K562 (cell line): ENCODE results near the gene GNA14. TPM values are rescaled to one million over a fixed set of nuclear protein-coding genes. Genes with fewer than 3 reads are reported as not detected.

Experiments
- ATAC-seq: fragments of 200-7000 bp; cut with Tn5 transposase; 3 replicates; pipeline ENCODE4 v1.9.1; 2020; ENCODE audit warnings: moderate library complexity
- BruUV-seq: library from RNA; stranded (reverse); fragments of 400-500 nt; replicated peaks from 2 replicates; lab custom pipeline; 2021; lab: Mats Ljungman, UMichigan
- CTCF ChIA-PET: fragments of 300-600 bp; formaldehyde crosslinking; extraction: SDS; loops from one replicate; lab custom pipeline; 2021; ENCODE audit warnings: low intra/inter-chr PET ratio; lab: Yijun Ruan, JAX
- POLR2A ChIA-PET: fragments of 300-600, 350-650 bp; sonication (Branson Sonifier 250); formaldehyde crosslinking; extraction: SDS; loops from one replicate; lab custom pipeline; 2021; ENCODE audit warnings: antibody characterized with exemption, inconsistent platforms; lab: Yijun Ruan, JAX
- DNase-seq, 4 experiments: peaks; one replicate each; pipeline versions ENCODE4 v3.0.0 to v3.0.0-alpha.2; 2011 to 2018; ENCODE audit warnings: low spot score in 3 of 4, mixed read lengths in 3 of 4; ENCODE audit errors: extremely low read depth in 1 of 4
- FAIRE-seq: peaks from 2 replicates; lab custom pipeline; 2011; peaks lifted over from hg19 to GRCh38; lab: Jason Lieb, UNC
- H2AFZ ChIP-seq: 2 replicates; pipeline ENCODE4 v1.6.0; 2011; ENCODE audit warnings: low read depth, low read length, control low read depth, inconsistent platforms
- H3K27ac ChIP-seq: fragments of 200-600 bp; 3 replicates; pipeline ENCODE4 v1.8.0; 2011; ENCODE audit warnings: low read depth, mild to moderate bottlenecking, control low read depth, inconsistent platforms, low read length, moderate library complexity, mixed read lengths; ENCODE audit errors: extremely low read depth
- H3K27me3 ChIP-seq, 2 experiments: fragments of 300-600 bp in 1 of 2; 2 replicates in 1 of 2; 3 replicates in 1 of 2; pipeline versions ENCODE4 v1.6.0 to v1.8.0; 2011; ENCODE audit warnings: inconsistent platforms in 2 of 2, low read length in 2 of 2, mild to moderate bottlenecking in 1 of 2, mixed read lengths in 1 of 2, moderate library complexity in 1 of 2; ENCODE audit not compliant: control insufficient read depth in 2 of 2, insufficient read depth in 2 of 2
- H3K36me3 ChIP-seq: fragments of 300-600 bp; 3 replicates; pipeline ENCODE4 v1.8.0; 2011; ENCODE audit warnings: mild to moderate bottlenecking, low read length, inconsistent platforms; ENCODE audit not compliant: control insufficient read depth, insufficient read depth
- H3K4me1 ChIP-seq, 2 experiments: fragments of 200-600 bp in 1 of 2; replicated peaks in 1 of 2; 2 replicates in 1 of 2; 3 replicates in 1 of 2; pipeline versions ENCODE4 v1.5.1 to v1.8.0; 2011; ENCODE audit warnings: inconsistent platforms in 2 of 2, low read length in 2 of 2, mild to moderate bottlenecking in 1 of 2, mixed read lengths in 1 of 2, moderate library complexity in 1 of 2; ENCODE audit not compliant: control insufficient read depth in 2 of 2, insufficient read depth in 2 of 2
- H3K4me2 ChIP-seq: 2 replicates; pipeline ENCODE4 v1.6.1; 2011; ENCODE audit warnings: low read length, control low read depth, inconsistent platforms, mixed read lengths; ENCODE audit not compliant: insufficient read depth
- H3K4me3 ChIP-seq: fragments of 200-600 bp; sonication (generic), shearing (Covaris generic); 2 replicates; pipeline ENCODE4 v1.5.1; 2016; ENCODE audit warnings: control low read depth, inconsistent platforms
- H3K79me2 ChIP-seq: fragments of 200-600 bp; 3 replicates; pipeline ENCODE4 v1.8.0; 2011; ENCODE audit warnings: low read length, inconsistent platforms; ENCODE audit not compliant: control insufficient read depth, insufficient read depth
- H3K9ac ChIP-seq, 2 experiments: 2 replicates each; pipeline versions ENCODE4 v1.6.0 to v1.6.1; 2011; ENCODE audit warnings: low read depth in 2 of 2, low read length in 2 of 2, control low read depth in 1 of 2, inconsistent platforms in 1 of 2, mild to moderate bottlenecking in 1 of 2, mixed read lengths in 1 of 2; ENCODE audit not compliant: insufficient read depth in 1 of 2
- H3K9me1 ChIP-seq: one replicate; pipeline ENCODE4 v1.6.0; 2011; ENCODE audit warnings: inconsistent platforms, mild to moderate bottlenecking, low read length, moderate library complexity; ENCODE audit not compliant: control insufficient read depth, insufficient read depth
- H3K9me3 ChIP-seq: replicated peaks from 2 replicates; pipeline ENCODE4 v1.5.1; 2011; ENCODE audit warnings: low read depth, low read length, inconsistent platforms; ENCODE audit not compliant: control insufficient read depth, insufficient read depth
- H4K20me1 ChIP-seq: replicated peaks from 2 replicates; pipeline ENCODE4 v1.6.1; 2011; ENCODE audit warnings: low read length, inconsistent platforms, mixed read lengths; ENCODE audit not compliant: control insufficient read depth, insufficient read depth
- CSDE1 ChIP-seq, 2 experiments: fragments of 450-650 bp; IDR thresholded peaks; 2 replicates each; pipeline ENCODE4 v1.6.1; 2016; ENCODE audit warnings: mild to moderate bottlenecking in 1 of 2
- HLTF ChIP-seq: fragments of 450-650 bp; IDR thresholded peaks from 2 replicates; pipeline ENCODE4 v1.6.1; 2016
- KHSRP ChIP-seq: fragments of 450-650 bp; IDR thresholded peaks from 2 replicates; pipeline ENCODE4 v1.6.1; 2017
- KLF1 ChIP-seq: fragments of 450-650 bp; IDR thresholded peaks from 2 replicates; pipeline ENCODE4 v1.6.1; 2016; ENCODE audit warnings: missing genetic modification characterization, missing compliant biosample characterization
- MEF2A ChIP-seq: IDR thresholded peaks from 2 replicates; pipeline ENCODE4 v1.6.1; 2011; ENCODE audit warnings: low read depth, mild to moderate bottlenecking, low read length, moderate library complexity; ENCODE audit not compliant: control insufficient read depth
- NCOA4 ChIP-seq: fragments of 450-650 bp; IDR thresholded peaks from 2 replicates; pipeline ENCODE4 v1.6.1; 2018; ENCODE audit warnings: mild to moderate bottlenecking; ENCODE audit not compliant: partially characterized antibody
- PPARD ChIP-seq: fragments of 250-450 bp; sonication (Bioruptor Pico); IDR thresholded peaks from 2 replicates; pipeline ENCODE4 v1.8.0; 2022; ENCODE audit warnings: inconsistent platforms, mild to moderate bottlenecking, moderate library complexity
- RAD21 ChIP-seq, 2 experiments: fragments of 250-450 bp in 1 of 2; fragments of 450-650 bp in 1 of 2; sonication (Bioruptor Pico) in 1 of 2; formaldehyde crosslinking in 1 of 2; IDR thresholded peaks in 1 of 2; conservative IDR thresholded peaks in 1 of 2; 2 replicates each; pipeline versions ENCODE4 v1.4.0 to v1.8.0; 2020 to 2022; ENCODE audit warnings: mild to moderate bottlenecking in 2 of 2, moderate library complexity in 1 of 2
- SIRT6 ChIP-seq: IDR thresholded peaks from one replicate; pipeline ENCODE4 v1.6.1; 2012; ENCODE audit warnings: low read depth, mild to moderate bottlenecking, control low read depth, inconsistent platforms, low read length, moderate library complexity
- SMAD1 ChIP-seq: fragments of 150-350 bp; IDR thresholded peaks from 2 replicates; pipeline ENCODE4 v1.6.1; 2014; ENCODE audit warnings: low read length, low read depth; ENCODE audit not compliant: partially characterized antibody
- SMARCC2 ChIP-seq: fragments of 450-650 bp; IDR thresholded peaks from 2 replicates; pipeline ENCODE4 v1.6.1; 2017; ENCODE audit warnings: antibody characterized with exemption, moderate library complexity, mild to moderate bottlenecking, low read depth
- ZFP36 ChIP-seq: fragments of 150-350 bp; IDR thresholded peaks from 2 replicates; pipeline ENCODE4 v1.6.1; 2018; ENCODE audit warnings: low read length, low read depth; ENCODE audit not compliant: partially characterized antibody
- ZNF124 ChIP-seq: sonication (generic); formaldehyde crosslinking; IDR thresholded peaks from 2 replicates; pipeline ENCODE4 v1.8.1; 2022; ENCODE audit warnings: missing genetic modification reagents
- ZNF395 ChIP-seq: fragments of 200-800 bp; sonication (Bioruptor generic); IDR thresholded peaks from 2 replicates; pipeline ENCODE4 v1.6.1; 2017; ENCODE audit warnings: missing genetic modification characterization, missing compliant biosample characterization
- ZNF717 ChIP-seq: fragments of 250-450 bp; sonication (Bioruptor Pico); IDR thresholded peaks from 2 replicates; pipeline ENCODE4 v1.5.0; 2021
- ZZZ3 ChIP-seq: fragments of 450-650 bp; IDR thresholded peaks from 2 replicates; pipeline ENCODE4 v1.6.1; 2016; ENCODE audit warnings: antibody characterized with exemption, mild to moderate bottlenecking, moderate library complexity
- WGBS: fragments of 100-300 bp; shearing (Covaris generic); methylation state at CpG from one replicate; pipeline ENCODE4 v1.1.6; 2016; ENCODE audit warnings: low coverage, mixed read lengths; ENCODE audit not compliant: insufficient coverage; ENCODE audit errors: missing lambda C conversion rate; 5-methylcytosine and 5-hydroxymethylcytosine counted together
- in situ Hi-C: fragments of 300-500 bp; cut with MboI; formaldehyde crosslinking; loops from 4 replicates; pipeline ENCODE4 v1.15.0; 2018; ENCODE audit warnings: inconsistent platforms, mixed read lengths
- intact Hi-C: fragments of 100-400 bp; cut with micrococcal nuclease; formaldehyde crosslinking; loops from 2 replicates; pipeline ENCODE4 v1.14.2; 2022
- polyA plus RNA-seq, 8 experiments: library from polyadenylated mRNA; depleted of rRNA in 4 of 8; stranded (reverse) in 5 of 8; unstranded in 3 of 8; fragments of >200 nt; fragmentation: Nextera tagmentation in 2 of 8; fragmentation: Illumina TruSeq in 1 of 8; extraction: Ambion mirVana in 2 of 8; extraction: Trizol in 1 of 8; gene quantifications; 2 replicates each; pipeline versions ENCODE4 v1.2.1 to v1.2.3, GENCODE V29; 2011 to 2014; ENCODE audit warnings: inconsistent platforms in 1 of 8, missing spikeins in 1 of 8
- total RNA-seq, 7 experiments: library from RNA; depleted of rRNA in 6 of 7; stranded (reverse); fragments of >200 nt in 6 of 7; fragmentation: Illumina TruSeq in 2 of 7; extraction: Trizol in 2 of 7; gene quantifications; 2 replicates each; pipeline versions ENCODE4 v1.2.1 to v1.2.3, GENCODE V29; 2011 to 2021; ENCODE audit warnings: low replicate concordance in 1 of 7

GNA14 gene
- total and polyA plus RNA-seq, 9 of the 15 experiments (the other 6 are each of a cell fraction or from before 2014, with no cell fraction given) = 0.03 to 0.11 (median 0.03) TPM; not detected in 6

GRCh38 chr9:77523891-77524290, 124.2 kb downstream of the GNA14 start:
- no peak for FAIRE-seq
- Histone ChIP-seq H3K4me3 (no peak overlapping the region), H4K20me1 (no peaks in the 10 kb centered on the region), H3K79me2 (no peaks in the 10 kb centered on the region), H3K27me3 (no peaks in the 10 kb centered on the region; a peak in 3 of 5 replicates), H3K4me2 (no peak overlapping the region), H2AFZ (no peak overlapping the region), H3K4me1 (no peaks in the 10 kb centered on the region; a peak in 1 of 5 replicates), H3K9me1 (no peaks in the 10 kb centered on the region), H3K36me3 (no peaks in the 10 kb centered on the region), H3K9ac (no peak overlapping the region), H3K27ac (no peak overlapping the region), H3K9me3 (no peaks in the 10 kb centered on the region)
- 5% methylated on average over 2 of the region's 2 CpGs for WGBS
- no peak for DNase-seq
- ATAC-seq = no peak
- ChIA-PET CTCF (no interaction called here), POLR2A (no interaction called here)
- intact Hi-C loops = no loop called here
- BruUV-seq = no TSS peak
- in situ Hi-C loops = no loop called here
- no peak for TF ChIP-seq MEF2A
- no peak for TF ChIP-seq RAD21 (CRISPR knock-in tag; conservative IDR thresholded peaks at IDR 0.05 in 1 of 2, IDR thresholded peaks at IDR 0.05 in 1 of 2)
- no peak for TF ChIP-seq PPARD (CRISPR knock-in tag)
- no peak for TF ChIP-seq ZFP36

- Histone ChIP-seq H2AFZ (no peak overlapping the region), H3K4me1 (no peaks in the 10 kb centered on the region), H3K27me3 (no peaks in the 10 kb centered on the region; a peak in 2 of 5 replicates), H3K4me2 (no peak overlapping the region), H3K9ac (no peak overlapping the region), H4K20me1 (no peaks in the 10 kb centered on the region), H3K4me3 (no peak overlapping the region), H3K79me2 (no peaks in the 10 kb centered on the region), H3K9me1 (no peaks in the 10 kb centered on the region), H3K9me3 (no peaks in the 10 kb centered on the region), H3K27ac (no peak overlapping the region), H3K36me3 (no peaks in the 10 kb centered on the region)
- 0% methylated on average over 2 of the region's 3 CpGs for WGBS
- FAIRE-seq (no peak), ATAC-seq (no peak), DNase-seq (no peak)
- intact Hi-C loops (no loop called here), in situ Hi-C loops (no loop called here)
- no TSS peak for BruUV-seq
- CTCF ChIA-PET = no interaction called here
- POLR2A ChIA-PET = no interaction called here
- no peak for TF ChIP-seq SIRT6
- TF ChIP-seq CSDE1 (IDR thresholded peaks at IDR 0.05) = no peak
- no peak for TF ChIP-seq HLTF
- TF ChIP-seq ZNF717 (CRISPR knock-in tag) = no peak
- TF ChIP-seq ZZZ3 = no peak
- no peak for TF ChIP-seq ZNF124
- TF ChIP-seq KLF1 (tag) = no peak
- TF ChIP-seq SMARCC2 = no peak
- no peak for TF ChIP-seq ZNF395 (CRISPR knock-in tag)
- no peak for TF ChIP-seq KHSRP
- no peak for TF ChIP-seq NCOA4
- no peak for TF ChIP-seq SMAD1
Observed at GRCh38 chr9:77521091-77521490, 127.0 kb downstream of the GNA14 start.
